Cardiac septum (tissue), 1 donor: ENCODE data around the gene TFAP2D. TPM values are rescaled to one million over a fixed set of nuclear protein-coding genes. Genes with fewer than 3 reads are reported as not detected.

Source experiments
- DNase-seq: peaks from one replicate; pipeline ENCODE4 v3.0.0-alpha.2; 2020; ENCODE audit warnings: low spot score
- intact Hi-C: fragments of 100-400 bp; cut with DNase I; formaldehyde crosslinking; loops from one replicate; pipeline ENCODE4 v1.14.0; 2022
- total RNA-seq: library from RNA; stranded (reverse); fragmentation: NEBNext Ultra II Directional; extraction: Animal tissue kit (Norgen Biotek cat#: 25700); gene quantifications from one replicate; pipeline ENCODE4 v1.2.1, GENCODE V29; 2021
- donor health status: DM: no; HTN: no; CAD: no.

TFAP2D gene
- total RNA-seq, 1 donor from 2014 or later: not detected

GRCh38 chr6:50717734-50718457, 4.6 kb downstream of the TFAP2D start:
- intact Hi-C loops: no loop called here
- DNase-seq: no peak

GRCh38 chr6:50718566-50718965, 5.2 kb downstream of the TFAP2D start:
- intact Hi-C loops: no loop called here
- no peak for DNase-seq

- DNase-seq: no peak
- intact Hi-C loops: no loop called here
Observed at GRCh38 chr6:50720623-50721022, 7.3 kb downstream of the TFAP2D start.

DNA sequence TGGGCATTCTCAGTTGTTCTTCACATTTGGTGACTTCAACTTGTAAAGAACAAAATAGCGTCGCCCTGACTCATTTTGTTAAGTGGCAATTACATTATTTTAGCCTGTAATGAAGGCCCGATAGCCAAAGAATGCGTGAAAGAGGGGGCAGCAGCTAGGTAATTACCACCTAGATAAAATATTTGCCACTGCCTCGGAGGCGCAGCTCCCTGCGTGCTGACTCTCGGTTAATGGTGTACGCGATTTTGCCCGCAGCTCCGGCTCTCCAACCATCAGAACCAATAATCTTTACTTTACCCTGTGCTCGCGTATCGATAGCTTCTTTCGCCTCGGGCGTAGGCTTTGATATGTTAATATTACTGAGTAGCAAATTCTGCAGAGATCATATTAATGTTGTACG, 8.7 kb downstream of the TFAP2D start:
- DNase-seq: no peak
- intact Hi-C loops: no loop called here

GRCh38 chr6:50722829-50723554, 9.7 kb downstream of the TFAP2D start:
- DNase-seq: no peak
- intact Hi-C loops: no loop called here

DNA sequence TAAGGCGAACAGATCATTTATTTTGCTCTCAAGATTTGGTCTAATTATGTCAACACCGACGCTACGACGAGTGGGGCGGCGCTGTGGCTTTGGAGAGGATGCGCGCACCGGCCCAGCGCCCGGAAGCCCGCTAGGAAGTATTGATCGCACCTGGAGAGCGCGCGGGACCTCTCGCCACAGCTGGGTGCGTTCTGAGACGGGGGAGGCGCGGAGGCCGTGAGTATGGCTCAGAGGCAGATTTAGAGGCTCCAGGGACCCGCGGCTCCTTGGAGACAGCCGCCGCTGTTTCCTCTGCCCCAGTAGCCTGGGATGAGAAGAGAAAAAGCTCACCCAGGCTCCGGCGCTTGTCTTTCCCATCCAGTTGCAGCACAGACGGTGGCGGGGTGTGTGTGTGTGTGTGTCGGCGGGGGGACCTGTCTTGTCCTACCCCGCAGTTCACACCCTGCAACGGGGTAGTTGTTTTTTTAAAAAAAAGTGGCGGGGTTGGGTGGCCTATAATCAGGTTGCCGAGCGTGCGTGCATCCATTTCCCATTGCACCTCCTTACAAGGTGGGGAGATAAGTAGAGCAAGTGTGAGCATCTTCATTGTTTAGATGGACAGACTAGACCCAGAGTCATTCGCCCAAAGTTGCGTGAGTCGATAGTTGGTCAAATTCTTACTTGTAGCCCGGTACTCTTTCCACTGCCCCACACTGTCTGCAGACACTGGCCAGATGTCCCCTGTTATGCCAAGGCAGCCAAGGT, 11.2 kb downstream of the TFAP2D start:
- intact Hi-C loops: no loop called here

GRCh38 chr6:50734488-50734887, 21.2 kb downstream of the TFAP2D start:
- no peak for DNase-seq
- intact Hi-C loops: no loop called here

More for the DNA sequence above, 11.2 kb downstream of the TFAP2D start:
- no peak for DNase-seq

DNA sequence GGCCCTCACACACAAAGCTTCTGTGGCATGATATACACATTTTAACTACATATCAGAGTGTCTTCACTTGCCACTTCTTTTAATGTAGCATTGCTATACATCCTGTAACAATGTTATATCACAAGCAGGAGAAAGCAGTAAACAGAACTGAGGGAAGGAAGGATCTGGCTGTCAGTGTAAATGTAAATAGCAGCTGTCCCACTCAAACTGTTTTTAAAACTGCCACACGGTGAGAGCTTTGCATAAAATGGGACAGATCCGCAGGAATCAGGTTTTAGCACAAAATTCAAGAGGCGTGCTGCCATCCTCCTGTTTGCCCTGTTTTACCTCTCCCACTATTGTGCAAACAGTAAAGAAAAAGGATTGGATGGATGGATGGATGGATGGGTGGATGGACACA, 28.8 kb downstream of the TFAP2D start:
- no peak for DNase-seq
- intact Hi-C loops: no loop called here

- no peak for DNase-seq
- intact Hi-C loops: no loop called here
Observed at GRCh38 chr6:50744976-50745375, 31.6 kb downstream of the TFAP2D start.

- intact Hi-C loops: no loop called here
- no peak for DNase-seq
Observed at GRCh38 chr6:50762798-50763197, 49.5 kb downstream of the TFAP2D start.

GRCh38 chr6:50778696-50779095, 65.4 kb downstream of the TFAP2D start:
- no peak for DNase-seq
- intact Hi-C loops: no loop called here

GRCh38 chr6:50780382-50780781, 67.1 kb downstream of the TFAP2D start:
- DNase-seq: no peak
- intact Hi-C loops: no loop called here

DNA sequence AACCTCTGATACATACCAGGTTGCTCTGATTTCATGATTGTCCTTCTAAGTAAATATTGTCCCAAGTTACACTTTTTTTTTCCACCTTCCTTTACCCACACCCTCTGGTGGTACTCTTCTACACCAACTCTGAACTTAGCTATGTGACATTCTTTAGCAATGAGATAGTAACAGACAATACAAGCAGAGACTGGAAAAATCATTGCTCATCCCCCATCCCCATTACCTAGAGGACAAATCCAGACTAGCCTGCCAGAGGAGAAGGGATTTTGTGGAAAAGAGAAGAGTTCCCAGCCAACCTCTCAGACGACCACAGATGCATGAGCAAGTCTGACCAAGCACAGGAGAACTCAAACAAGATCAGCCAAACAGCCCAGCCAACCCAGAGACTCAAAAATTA, 72.6 kb downstream of the TFAP2D start:
- intact Hi-C loops: no loop called here
- DNase-seq: no peak

DNA sequence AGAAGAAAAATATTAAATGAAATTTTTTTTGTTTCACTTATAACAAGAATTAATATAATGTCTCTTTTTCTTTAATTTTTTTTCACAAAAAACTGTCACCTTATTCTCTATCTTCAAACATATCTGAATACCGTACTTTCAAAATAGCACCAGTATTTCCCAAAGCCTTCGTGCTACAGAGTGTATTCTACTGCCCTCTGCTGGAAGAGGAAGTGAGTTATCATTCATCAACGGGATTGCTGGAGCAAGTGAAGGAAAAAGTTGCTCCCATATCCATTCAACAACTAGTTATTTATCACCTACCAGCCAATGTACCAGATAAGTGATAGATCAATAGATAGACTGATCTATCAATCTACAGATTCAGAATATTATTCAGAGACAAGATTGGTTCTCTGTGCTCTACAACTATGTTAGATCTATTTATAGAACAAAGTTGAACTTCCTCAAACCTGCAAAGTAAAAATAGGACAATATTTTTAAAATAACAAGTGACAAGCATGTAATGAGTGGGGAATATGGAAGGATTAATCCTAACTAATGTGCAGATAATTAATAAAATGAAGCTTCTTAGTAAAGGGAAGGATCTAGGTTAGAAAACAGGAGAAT, 78.7 kb downstream of the TFAP2D start:
- no peak for DNase-seq
- intact Hi-C loops: no loop called here

DNA sequence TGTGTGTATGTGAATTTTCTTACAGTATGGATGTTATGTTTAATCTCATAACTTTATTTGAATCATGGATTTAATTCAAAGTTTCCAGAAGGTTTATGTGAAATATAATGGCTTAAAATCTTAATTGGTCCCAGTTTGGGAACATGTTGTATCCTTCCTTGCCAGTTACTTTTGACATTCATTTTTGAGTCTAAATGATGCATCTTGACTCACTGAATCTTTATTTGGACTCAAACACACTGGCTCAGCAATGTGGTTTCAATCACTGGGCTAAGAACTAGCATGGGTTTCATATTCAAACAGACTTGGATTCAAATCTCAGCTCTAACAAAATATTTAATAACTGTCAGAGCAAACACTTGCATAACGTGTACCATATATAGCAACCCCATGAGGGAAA, 79.4 kb downstream of the TFAP2D start:
- intact Hi-C loops: no loop called here
- no peak for DNase-seq

GRCh38 chr6:50795574-50795973, 82.2 kb downstream of the TFAP2D start:
- DNase-seq: no peak
- intact Hi-C loops: no loop called here

GRCh38 chr6:50804283-50804682, 91.0 kb downstream of the TFAP2D start:
- intact Hi-C loops: no loop called here

GRCh38 chr6:50807035-50807434, 93.7 kb downstream of the TFAP2D start:
- intact Hi-C loops: no loop called here
- no peak for DNase-seq

More at GRCh38 chr6:50804283-50804682, 91.0 kb downstream of the TFAP2D start:
- no peak for DNase-seq

GRCh38 chr6:50815436-50816114, 102.2 kb downstream of the TFAP2D start:
- intact Hi-C loops: loop anchor here (10.0 kb wide), 2 partner anchors 1139 to 1209 kb away; no protein-coding TSS in a partner anchor
- no peak for DNase-seq
